Fibroblast of skin of right biceps (primary cell): Measurements from ENCODE around the gene HYI.
"Not testable (repeated sequence)": the region's sequence is repeated elsewhere in the genome, so short reads cannot be mapped to it uniquely, and the experiment has no call there.

Experiments used
- DNase-seq: peaks from one replicate; pipeline ENCODE4 v3.0.0-alpha.2; 2013

The HYI gene, protein sequence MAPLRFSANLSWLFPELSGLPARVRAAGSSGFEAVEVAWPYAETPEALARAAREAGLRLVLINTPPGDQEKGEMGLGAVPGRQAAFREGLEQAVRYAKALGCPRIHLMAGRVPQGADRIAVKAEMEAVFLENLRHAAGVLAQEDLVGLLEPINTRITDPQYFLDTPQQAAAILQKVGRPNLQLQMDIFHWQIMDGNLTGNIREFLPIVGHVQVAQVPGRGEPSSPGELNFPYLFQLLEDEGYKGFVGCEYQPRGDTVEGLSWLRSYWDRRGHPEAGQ

DNA sequence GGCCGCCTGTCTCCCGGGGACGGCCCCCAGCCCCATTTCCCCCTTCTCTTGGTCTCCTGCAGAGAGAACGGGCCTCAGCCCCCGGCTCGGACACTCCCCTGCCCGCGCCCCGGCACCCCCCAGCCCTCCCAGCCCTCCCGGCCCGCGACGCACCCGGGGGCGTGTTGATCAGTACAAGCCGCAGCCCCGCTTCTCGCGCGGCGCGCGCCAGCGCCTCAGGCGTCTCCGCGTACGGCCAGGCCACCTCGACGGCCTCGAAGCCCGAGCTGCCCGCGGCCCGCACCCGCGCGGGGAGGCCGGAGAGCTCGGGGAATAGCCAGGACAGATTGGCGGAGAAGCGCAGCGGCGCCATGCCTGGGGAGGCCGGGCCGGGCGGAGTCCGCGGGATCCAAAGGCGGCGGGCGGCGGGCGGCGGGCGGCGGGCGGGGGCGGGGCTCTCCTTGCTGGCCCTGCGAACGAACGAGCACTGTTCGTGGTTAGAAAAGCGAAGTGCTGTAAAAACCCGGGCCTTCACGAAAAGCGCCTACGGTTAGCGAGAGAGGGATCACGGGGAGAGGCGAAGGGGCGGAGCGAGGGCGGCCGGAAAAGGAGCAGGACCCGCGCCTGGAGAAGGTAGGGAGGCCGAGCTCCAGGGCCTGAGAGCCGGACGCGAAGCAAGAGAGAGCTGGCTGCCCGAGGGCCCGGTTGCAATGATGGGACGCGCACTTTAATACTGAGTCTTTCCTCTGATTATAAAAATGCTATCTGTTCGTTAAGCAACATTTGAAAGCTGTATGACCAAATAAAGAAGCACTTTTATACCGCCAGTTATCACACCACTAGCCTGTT is at the start of gene HYI:
TSS of gene HYI (minus strand) at position 490 of the 828 bp plus-strand sequence. CDS start at position 352, 138 bp downstream.
- DNase-seq = peak; percentile 91

DNA sequence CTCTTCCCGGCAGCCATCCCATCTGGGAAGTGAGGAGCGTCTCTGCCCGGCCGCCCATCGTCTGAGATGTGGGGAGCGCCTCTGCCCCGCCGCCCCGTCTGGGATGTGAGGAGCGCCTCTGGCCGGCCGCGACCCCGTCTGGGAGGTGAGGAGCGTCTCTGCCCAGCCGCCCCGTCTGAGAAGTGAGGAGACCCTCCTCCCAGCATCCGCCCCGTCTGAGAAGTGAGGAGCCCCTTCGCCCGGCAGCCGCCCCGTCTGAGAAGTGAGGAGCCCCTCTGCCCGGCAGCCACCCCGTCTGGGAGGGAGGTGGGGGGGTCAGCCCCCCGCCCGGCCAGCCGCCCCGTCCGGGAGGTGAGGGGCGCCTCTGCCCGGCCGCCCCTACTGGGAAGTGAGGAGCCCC is 48.1 kb upstream of the HYI start:
- DNase-seq = not testable (repeated sequence)

DNA sequence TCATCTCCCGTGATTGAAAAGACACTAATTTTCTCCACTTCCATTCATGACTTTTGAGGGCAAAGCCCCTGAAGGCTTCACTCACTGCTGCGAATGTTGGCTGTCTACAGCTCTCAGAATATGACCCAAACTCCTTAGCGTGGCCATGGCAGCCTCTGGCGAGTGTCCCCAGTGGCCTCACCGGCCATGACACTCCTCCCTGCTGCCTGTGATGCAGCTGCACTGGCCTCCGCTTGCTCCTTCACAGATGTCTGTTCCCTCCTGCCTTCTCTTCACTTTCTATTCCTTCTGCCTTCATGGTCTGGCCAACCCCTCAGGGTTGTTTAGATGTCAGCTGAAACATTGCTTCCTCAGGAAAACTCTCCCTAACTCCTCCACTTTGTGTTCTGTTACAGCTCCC is 46.2 kb upstream of the HYI start:
- no peak for DNase-seq

DNA sequence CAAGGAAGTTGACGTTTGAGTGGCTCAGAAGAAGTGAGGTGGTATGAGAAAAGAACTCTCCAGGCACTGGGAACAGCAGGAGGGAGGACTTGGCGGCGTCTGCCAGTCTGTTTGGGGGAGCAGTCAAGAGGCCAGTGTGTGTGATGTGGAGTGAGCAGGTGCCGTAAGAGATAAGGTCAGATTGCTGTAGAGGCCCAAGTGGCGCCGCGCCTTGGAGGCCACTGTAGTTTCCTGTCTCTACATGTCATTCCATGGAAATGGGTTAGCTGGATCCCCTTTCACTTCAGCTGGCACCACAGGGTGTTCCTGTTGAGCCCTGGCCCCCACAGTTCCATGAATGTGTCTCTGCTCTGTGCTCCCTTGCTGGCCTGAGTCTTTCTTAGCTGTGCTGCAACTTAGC is 41.5 kb upstream of the HYI start:
- DNase-seq = no peak

DNA sequence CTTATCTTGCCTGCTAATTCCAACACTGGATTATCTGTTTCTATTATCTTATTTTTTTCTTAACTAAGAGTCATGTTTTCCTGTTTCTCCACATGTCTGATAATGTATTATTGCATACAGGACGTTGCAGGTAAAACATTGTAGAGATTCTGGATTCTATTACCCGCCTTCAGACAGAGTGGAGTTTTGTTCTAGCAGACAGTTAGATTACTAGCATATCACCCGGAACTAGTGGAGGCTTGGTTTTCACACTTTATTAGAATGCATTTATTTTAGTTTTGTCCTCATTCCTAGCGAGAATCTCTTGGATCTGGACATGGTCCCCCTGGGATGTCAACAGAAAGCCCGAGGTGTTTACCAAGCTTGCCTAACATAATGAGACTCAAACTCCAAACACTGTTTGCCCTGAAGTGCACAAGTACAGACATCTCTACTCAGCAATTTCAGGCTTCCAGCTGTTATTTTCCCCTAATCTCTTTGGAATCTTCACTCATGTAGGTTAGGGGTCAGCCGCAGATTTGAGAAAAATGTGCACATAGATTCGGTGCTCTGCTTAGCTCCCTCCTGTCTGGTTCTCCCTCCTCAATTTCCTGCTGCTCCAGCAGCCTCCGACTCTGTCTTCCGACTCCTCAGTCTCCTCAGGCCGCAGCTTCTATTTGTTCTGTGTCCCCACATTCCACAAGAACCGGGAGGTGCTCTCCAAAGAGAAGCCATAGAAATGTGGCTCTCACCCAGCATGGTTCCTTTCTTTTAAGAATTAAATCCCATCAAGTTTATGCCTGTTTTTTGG is 40.1 kb upstream of the HYI start:
- peak; percentile 24 for DNase-seq

DNA sequence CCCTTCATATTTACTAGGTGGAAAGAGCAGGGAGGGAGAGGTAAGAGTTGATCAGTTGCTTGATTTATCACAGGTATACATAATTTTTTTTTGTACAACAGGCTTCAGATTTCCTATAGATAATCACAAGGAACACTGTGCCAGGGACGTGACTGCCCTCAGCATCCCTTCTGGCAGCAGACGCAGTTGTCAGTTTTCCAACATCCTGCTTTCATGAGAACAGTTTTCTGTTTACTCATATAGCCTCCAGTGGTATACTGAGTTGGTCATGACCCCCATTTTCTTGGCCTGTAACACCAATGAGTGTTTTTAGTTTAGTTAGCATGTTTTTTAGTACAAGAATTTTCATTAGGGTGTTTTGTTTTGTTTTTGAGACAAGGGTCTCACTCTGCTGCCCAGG is 39.1 kb upstream of the HYI start:
- DNase-seq = peak; percentile 14

DNA sequence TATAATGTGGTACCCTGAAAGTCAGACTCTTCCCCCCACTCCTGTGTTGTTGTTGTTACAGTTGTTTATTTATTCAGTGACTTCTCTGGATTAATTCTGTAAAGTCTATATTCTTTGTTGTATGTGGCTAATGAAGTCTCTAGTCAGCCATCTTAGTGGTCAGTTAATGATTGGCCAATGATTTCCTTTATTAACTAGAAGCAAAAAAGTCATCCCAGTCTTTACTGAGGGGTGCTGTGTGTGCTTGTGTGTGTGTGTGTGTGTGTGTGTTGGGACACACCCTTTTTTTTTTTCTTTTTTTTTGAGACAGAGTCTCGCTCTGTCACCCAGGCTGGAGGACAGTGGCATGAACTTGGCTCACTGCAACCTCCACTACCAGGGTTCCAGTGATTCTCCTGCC is 37.3 kb upstream of the HYI start:
- no peak for DNase-seq

DNA sequence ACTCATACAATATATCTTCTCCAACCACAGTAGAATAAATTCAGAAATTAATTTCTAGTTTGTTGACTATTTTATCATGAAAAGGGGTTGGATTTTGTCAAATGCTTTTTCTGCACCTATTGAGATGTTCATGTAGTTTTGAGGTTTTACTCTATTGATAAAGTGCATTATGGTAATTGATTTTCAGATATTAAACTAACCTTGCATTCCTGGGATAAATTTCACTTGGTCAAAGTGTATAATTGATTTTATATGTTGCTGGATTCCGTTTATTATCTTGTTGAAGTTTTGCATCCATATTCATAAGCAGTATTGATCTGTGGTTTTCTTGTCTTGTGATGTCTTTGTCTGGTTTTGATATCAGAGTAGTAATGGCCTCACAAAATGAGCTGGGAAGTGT is 34.4 kb upstream of the HYI start:
- no peak for DNase-seq

DNA sequence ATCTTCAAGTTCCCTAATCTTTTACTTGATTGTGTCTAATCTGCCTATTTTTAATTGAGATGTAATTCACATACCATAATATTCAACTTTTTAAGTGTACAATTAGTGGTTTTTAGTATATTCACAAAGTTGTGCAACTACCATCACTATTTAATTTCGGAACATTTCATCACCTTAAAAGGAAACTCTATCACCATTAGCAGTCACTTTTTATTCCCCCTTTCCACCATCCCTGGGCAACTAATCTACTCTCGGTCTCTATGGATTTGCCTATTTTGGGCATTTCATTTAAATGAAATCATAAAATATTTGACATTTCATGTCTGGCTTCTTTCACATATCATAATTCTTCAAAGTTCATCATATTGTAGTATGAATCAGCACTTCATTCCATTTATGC is 30.6 kb upstream of the HYI start:
- peak; percentile 47 for DNase-seq

DNA sequence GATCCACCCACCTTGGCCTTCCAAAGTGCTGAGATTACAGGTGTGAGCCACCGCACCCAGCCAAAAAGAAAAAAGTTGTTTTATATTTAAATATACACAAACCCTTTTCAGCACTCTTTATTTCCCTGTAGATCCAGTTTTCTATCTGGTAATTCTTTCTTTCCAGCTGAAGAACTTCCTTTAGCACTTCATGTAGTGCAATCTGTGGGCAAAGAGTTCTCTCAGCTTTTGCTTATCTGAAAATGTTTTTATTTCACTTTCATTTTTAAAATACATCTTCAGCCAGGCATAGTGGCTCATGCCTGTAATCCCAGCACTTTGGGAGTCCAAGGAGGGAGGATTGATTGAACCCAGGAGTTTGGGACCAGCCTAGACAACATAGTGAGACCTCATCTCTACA is 28.5 kb upstream of the HYI start:
- no peak for DNase-seq

DNA sequence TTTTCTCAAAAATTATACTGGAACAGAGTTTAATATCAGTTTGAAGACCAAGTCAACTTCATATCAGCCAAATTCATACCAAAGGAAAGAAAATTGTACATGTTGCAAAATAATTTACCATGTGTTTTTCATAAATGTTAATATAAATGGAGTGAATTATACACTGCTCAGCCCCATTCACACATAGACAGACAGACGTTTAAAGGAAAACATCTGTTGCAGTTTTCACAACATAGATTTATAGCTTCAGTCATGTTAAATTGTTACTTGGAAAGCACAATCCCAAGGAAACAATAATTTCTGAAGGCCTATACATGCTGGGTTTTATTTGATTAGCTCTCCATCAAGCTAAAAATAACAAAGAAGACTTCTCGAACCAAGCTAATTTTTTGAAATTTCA is 27.8 kb upstream of the HYI start:
- peak; percentile 21 for DNase-seq

DNA sequence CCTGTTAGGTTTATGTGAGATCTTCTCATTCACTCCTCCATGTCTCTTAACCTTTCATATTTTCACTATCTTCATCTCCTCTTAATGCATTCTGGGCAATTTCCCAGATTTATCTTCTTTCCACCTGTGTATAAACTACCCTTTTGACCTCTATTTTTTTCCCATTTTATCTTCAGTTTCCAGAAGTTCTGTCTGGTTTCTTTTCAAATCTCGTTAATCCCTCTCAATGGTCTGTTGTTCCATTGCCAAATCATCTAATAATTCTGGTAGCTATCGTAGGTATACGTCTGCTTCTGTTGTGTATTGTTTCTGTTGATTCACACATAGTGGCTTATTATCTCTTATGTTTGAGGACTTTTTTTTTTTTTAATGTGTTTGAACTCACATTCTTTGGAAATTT is 25.7 kb upstream of the HYI start:
- no peak for DNase-seq

DNA sequence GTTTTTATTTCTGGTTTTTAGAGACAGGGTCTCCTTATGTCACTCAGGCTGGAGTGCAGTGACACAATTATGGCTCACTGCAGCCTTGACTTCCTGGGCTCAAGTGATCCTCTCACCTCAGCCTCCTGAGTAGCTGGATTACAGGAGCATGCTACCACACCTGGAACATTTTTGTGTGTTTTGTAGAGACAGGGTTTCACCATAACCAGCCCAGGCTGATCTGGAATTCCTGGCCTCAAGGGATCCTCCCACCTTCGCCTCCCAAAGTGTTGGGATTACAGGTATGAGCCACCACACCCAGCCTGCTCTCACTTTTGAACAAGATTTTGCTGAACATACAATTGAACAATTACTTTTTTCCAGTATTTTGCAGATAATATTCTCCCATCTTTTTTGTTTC is 24.0 kb upstream of the HYI start:
- DNase-seq = no peak

DNA sequence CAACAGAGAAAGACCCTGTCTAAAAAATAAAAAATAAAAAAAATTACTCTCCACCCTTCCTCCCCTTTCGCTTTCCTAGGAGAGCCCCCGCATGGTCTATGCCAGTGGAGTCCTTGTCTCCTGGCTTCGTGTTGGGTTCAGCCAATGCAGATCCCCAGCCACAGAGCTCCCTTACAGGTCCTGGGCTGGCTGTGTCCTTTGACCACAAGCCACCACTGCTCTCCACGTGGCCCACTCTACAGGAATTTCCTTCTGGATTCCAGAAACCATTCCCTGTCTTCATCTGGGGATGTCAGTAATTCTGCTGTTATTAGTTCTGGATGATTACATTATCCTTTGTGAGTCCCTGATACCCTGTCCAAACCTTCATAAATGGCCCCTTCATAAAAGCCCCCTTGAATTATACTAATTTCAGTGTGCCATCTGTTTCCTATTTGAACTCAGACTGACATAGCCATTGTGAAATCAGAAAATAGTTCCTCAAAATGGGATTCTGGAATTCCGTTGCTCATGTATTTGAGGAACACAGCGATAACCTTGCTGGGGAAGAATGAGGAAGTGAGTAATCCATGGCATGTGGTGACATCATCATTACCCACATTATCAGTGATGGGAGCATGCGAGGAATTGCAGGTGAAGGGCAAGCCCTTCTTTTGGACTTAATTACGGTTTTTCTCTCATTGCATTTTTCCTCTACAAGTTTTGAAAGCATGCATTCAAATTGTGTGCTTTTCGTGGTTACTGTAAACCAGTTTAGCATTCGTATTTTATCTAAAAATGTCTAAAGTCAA is 22.1 kb upstream of the HYI start:
- DNase-seq = peak; percentile 87

DNA sequence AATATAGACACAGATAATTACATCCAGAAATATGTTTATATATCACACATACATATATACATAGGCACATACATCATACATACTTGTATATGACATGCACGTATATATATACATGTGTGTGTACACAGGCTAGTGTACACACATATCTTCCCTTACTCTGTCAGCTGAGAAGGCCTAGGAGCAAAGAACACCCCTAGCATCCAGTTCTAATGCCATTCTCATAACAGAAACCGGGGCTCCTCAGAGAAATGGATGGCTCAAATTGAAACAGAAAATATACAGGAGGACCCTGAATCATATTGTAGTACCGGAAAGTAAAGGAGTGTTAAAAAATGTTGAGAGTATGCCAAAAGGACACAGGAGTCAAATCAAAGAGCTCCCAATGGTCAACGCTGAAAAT is 19.7 kb upstream of the HYI start:
- DNase-seq = no peak

DNA sequence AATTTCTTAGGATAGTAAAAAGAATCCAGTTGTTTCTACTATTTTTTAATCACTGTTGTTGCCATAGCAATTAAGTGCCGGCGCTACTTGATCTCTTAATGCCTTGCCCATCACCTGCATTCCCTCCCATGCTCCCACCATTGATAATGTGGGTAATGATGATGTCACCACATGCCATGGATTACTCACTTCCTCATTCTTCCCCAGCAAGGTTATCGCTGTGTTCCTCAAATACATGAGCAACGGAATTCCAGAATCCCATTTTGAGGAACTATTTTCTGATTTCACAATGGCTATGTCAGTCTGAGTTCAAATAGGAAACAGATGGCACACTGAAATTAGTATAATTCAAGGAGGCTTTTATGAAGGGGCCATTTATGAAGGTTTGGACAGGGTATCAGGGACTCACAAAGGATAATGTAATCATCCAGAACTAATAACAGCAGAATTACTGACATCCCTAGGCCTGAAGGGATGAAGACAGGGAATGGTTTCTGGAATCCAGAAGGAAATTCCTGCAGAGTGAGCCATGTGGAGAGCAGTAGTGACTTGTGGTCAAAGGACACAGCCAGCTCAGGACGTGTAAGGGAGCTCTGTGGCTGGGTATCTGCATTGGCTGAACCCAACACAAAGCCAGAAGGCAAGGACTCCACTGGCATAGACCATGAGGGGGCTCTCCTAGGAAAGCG is 18.9 kb upstream of the HYI start:
- DNase-seq = peak; percentile 98

DNA sequence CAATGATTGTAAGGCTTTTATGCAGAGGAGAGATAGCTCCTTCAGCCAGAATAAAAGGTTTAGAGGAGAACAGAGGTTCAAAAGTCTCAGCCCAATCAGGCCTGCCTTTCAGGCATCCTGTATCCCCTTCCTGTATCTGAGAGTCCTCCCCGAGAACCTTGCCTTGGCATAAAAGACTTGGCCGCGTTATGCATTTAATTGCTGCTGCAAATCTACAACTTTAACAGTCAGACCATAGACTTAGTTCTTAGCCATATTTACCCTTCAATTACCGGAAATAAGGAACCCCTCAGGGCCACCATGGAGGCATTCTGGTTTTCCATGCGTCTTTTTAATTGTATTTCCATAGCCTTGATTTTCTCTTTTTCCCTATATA is 18.3 kb upstream of the HYI start:
- no peak for DNase-seq

DNA sequence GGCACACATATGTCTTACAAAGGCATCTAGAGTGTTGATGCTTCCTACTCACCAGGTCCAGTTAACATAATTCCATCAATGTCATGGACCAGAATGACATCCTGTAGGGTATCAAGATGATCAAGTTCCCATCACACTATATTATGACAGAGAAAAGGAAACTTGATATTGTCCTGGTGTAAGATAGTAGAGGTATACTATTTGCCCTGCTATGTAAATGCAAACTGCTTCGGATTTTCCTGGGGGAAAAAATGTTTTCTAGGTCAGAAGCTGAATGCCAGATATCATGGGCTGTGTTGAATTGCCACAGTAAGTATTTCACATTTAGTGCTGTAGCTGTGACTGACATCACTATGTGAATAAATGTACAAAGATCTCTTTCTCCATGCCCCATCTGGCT is 16.2 kb upstream of the HYI start:
- no peak for DNase-seq

DNA sequence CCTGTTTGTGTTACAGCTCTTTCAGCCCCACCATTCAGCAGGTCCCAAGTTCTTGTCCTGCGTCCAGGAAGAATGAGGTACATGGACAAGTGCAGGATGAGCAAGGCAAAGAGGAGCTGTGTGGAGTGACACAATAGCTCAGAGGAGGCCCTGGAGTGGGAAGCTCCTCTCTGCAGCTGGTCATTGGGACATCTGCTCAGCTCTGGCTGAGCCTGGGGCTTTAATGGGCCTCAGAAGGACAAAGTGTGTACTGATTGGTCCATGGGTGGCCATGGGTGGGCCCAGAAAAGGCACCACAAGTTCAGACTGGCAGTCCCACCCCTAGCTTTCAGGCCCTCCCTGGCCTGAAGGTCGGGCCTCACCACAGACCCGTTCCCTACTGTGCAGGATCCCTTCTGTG is 14.7 kb upstream of the HYI start:
- DNase-seq = no peak

DNA sequence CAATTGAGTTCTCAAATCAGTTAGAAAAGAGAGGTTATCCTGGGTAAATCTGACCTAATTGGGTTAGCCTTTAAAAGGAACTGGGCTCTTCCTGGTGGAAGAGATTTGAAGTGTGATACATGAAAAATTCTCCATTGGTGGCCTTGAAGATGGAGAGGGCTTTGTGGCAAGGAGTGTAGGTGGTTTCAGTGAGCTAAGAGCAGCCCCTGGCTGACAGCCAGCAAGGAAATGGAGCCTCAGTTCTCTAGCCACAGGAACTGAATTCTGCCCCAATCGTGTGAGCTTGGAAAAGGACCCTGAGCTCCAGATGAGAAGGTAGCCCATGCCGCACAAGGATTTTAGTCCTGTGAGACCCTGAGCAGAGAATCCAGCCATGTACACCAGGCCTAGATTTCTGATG is 12.7 kb upstream of the HYI start:
- peak; percentile 54 for DNase-seq

DNA sequence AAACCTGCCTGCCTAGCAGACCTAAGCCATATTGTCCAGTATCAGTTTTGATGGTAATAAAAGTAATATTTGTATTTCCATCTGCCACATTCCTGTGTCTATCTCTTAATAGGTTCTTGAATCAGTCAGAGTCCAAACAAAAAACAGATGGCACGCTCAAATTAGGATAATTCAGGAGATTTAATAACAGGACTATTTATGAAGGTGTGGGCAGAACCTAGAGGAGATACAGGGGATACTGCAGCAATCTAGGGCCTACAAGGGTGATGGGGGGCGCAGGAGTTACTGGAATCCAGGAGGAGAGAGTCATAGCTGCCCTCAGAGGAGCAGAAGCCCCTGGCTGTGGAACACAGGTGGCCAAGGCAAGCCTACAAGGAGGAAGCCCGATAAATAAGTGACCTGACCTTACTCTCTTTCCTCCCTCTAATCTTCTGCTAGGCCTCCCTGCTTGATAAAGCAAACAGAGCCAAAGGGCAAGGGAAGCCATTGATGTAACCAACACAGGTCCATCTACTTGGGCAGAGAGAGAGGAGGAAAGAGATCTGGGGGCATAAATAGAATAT is 11.9 kb upstream of the HYI start:
- DNase-seq = no peak
